OCI-LY3 (cell line): ENCODE data around the gene REEP1.

Experiments used
- H2AFZ ChIP-seq: fragments of 200-600, 300-600 bp; shearing (Covaris generic); 2 replicates; pipeline ENCODE4 v1.6.0; 2014; ENCODE audit warnings: antibody characterized with exemption, low read depth, low read length
- H3K27ac ChIP-seq: fragments of 200-600, 300-600 bp; sonication (generic); 2 replicates; pipeline ENCODE4 v1.5.1; 2014; ENCODE audit warnings: mild to moderate bottlenecking, low read length, moderate library complexity, mixed read lengths
- H3K27me3 ChIP-seq: fragments of 200-600, 300-600 bp; sonication (generic); 2 replicates; pipeline ENCODE4 v1.6.1; 2014; ENCODE audit warnings: low read depth, low read length, mixed read lengths
- H3K36me3 ChIP-seq: fragments of 200-600, 300-600 bp; sonication (generic); replicated peaks from 2 replicates; pipeline ENCODE3; 2014; ENCODE audit warnings: low read depth, low read length, mixed read lengths
- H3K4me1 ChIP-seq: fragments of 300-600, 200-600 bp; sonication (generic); 2 replicates; pipeline ENCODE4 v1.6.1; 2014; ENCODE audit warnings: low read length, mixed read lengths
- H3K4me2 ChIP-seq: fragments of 200-600, 300-600 bp; sonication (generic); 2 replicates; pipeline ENCODE4 v1.6.1; 2014; ENCODE audit warnings: low read length, mixed read lengths
- H3K4me3 ChIP-seq: fragments of 300-600, 200-600 bp; sonication (generic); 2 replicates; pipeline ENCODE4 v1.5.1; 2014; ENCODE audit warnings: antibody characterized with exemption, mild to moderate bottlenecking, low read length, moderate library complexity
- H3K79me2 ChIP-seq: fragments of 300-600, 200-600 bp; shearing (Covaris generic); 2 replicates; pipeline ENCODE4 v1.6.1; 2014; ENCODE audit warnings: mild to moderate bottlenecking, low read length, mixed read lengths
- H3K9ac ChIP-seq: fragments of 300-600, 200-600 bp; shearing (Covaris generic); 2 replicates; pipeline ENCODE4 v1.6.0; 2014; ENCODE audit warnings: mild to moderate bottlenecking, low read length, moderate library complexity
- H3K9me3 ChIP-seq: fragments of 200-600, 300-600 bp; shearing (Covaris generic); 2 replicates; pipeline ENCODE4 v1.6.1; 2014; ENCODE audit warnings: low read length, mixed read lengths; ENCODE audit not compliant: insufficient read depth
- H4K20me1 ChIP-seq: fragments of 200-600, 300-600 bp; sonication (generic); 2 replicates; pipeline ENCODE4 v1.6.1; 2016; ENCODE audit warnings: low read length, mixed read lengths; ENCODE audit not compliant: insufficient read depth
- EZH2phosphoT487 ChIP-seq: fragments of 200-600 bp; shearing (Covaris generic); IDR thresholded peaks from 2 replicates; pipeline ENCODE4 v1.6.1; 2018; ENCODE audit warnings: antibody characterized with exemption, mixed run types, low read depth
- TF ChIP-seq, protein P1 (sequence below): fragments of 200-600, 300-600 bp; sonication (generic); IDR thresholded peaks from 2 replicates; pipeline ENCODE4 v1.5.1; 2014; ENCODE audit warnings: antibody characterized with exemption, low read length, low read depth

The REEP1 gene

GRCh38 chr2:86227685-86228084 is 109.7 kb downstream of the REEP1 start:
- Histone ChIP-seq H2AFZ (no peak overlapping the region), H3K4me1 (peaks cover 32% of the 10 kb centered on the region), H3K9me3 (no peaks in the 10 kb centered on the region), H3K4me2 (no peak overlapping the region), H3K36me3 (no peaks in the 10 kb centered on the region), H4K20me1 (no peaks in the 10 kb centered on the region), H3K9ac (no peak overlapping the region), H3K27ac (no peak overlapping the region), H3K4me3 (no peak overlapping the region), H3K79me2 (no peaks in the 10 kb centered on the region), H3K27me3 (peaks cover 3% of the 10 kb centered on the region; the same call in 1 of the 2 replicates)
- no peak for TF ChIP-seq EZH2phosphoT487
- TF ChIP-seq, protein P1, sequence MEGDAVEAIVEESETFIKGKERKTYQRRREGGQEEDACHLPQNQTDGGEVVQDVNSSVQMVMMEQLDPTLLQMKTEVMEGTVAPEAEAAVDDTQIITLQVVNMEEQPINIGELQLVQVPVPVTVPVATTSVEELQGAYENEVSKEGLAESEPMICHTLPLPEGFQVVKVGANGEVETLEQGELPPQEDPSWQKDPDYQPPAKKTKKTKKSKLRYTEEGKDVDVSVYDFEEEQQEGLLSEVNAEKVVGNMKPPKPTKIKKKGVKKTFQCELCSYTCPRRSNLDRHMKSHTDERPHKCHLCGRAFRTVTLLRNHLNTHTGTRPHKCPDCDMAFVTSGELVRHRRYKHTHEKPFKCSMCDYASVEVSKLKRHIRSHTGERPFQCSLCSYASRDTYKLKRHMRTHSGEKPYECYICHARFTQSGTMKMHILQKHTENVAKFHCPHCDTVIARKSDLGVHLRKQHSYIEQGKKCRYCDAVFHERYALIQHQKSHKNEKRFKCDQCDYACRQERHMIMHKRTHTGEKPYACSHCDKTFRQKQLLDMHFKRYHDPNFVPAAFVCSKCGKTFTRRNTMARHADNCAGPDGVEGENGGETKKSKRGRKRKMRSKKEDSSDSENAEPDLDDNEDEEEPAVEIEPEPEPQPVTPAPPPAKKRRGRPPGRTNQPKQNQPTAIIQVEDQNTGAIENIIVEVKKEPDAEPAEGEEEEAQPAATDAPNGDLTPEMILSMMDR, result no peak

DNA sequence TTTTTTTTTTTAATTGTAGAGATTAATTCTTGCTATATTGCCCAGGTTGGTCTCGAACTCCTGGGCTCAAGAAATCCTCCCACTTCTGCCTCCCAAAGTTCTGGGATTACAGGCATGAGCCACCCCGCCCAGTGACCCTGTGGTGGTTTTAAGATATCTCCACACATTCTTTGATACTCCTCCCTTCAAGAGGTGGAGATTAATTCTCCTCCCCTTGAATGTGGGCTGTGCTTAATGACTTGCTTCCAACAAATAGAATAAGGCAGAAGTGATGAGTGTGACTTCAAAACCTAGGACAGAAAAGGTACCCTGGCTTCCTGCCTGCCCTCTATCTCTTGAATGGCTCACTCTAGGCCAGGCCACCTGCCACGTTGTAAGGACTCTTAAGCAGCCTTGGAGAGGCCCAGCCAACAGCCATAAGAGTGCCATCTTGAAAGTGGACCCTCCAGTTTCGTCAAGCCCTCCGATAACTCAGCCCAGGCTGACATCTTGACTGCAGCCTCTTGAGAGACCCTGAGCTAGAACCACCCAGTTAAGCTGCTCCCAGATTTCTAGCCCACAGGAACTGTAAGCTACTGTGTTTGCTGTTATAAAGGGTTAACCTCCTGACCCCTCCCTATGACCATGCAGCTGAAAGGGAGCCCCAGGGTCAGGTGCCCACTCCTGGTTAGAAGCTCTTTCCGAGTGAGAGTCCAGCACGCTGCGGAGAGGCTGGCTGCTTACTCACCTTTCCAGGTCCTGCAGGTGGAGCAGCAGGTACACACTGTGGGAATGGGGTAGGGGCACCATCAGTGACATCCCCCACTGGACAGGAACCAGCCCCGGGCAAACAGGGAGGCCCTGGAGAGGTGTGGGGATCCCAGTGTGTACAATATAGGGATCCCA is 110.5 kb downstream of the REEP1 start:
- H3K9me3 ChIP-seq, result no peaks in the 10 kb centered on the region
- no peaks in the 10 kb centered on the region for H3K79me2 ChIP-seq
- H4K20me1 ChIP-seq, result no peaks in the 10 kb centered on the region
- no peak overlapping the region for H3K9ac ChIP-seq
- H3K4me1 ChIP-seq, result peaks cover 32% of the 10 kb centered on the region
- no peak overlapping the region for H3K4me3 ChIP-seq
- no peak overlapping the region for H3K4me2 ChIP-seq
- no peak overlapping the region for H3K27ac ChIP-seq
- peaks cover 3% of the 10 kb centered on the region; the same call in 1 of the 2 replicates for H3K27me3 ChIP-seq
- no peak for TF ChIP-seq EZH2phosphoT487
- TF ChIP-seq, protein P1, result no peak
- no peak overlapping the region for H2AFZ ChIP-seq
- H3K36me3 ChIP-seq, result no peaks in the 10 kb centered on the region

DNA sequence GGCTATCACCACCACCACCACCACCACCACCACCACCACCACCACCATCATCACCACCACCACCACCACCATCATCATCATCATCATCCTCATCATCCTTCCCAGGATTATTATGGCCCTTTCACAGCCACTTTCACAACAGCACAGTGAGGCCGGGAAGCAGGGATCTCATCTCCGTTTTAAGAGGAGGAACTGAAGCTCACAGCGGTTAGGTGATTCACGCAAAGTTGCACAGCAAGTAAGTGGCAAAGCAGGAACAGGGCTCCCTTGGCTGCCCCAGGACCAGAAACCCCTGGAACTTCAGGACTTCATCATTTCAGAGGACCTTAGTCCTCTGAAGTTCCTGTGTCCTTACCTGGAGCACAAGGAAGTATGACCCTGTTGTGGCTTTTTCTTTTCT is 111.4 kb downstream of the REEP1 start:
- H3K27me3 ChIP-seq, result peaks cover 3% of the 10 kb centered on the region; the same call in 1 of the 2 replicates
- peak overlapping the region; percentile 44 for H3K4me2 ChIP-seq
- no peaks in the 10 kb centered on the region for H3K36me3 ChIP-seq
- no peak overlapping the region for H3K4me3 ChIP-seq
- H4K20me1 ChIP-seq, result no peaks in the 10 kb centered on the region
- H2AFZ ChIP-seq, result no peak overlapping the region
- no peaks in the 10 kb centered on the region for H3K79me2 ChIP-seq
- no peak overlapping the region for H3K27ac ChIP-seq
- TF ChIP-seq, protein P1, result no peak
- TF ChIP-seq EZH2phosphoT487, result no peak
- H3K9ac ChIP-seq, result no peak overlapping the region
- no peaks in the 10 kb centered on the region for H3K9me3 ChIP-seq
- H3K4me1 ChIP-seq, result peaks cover 32% of the 10 kb centered on the region

DNA sequence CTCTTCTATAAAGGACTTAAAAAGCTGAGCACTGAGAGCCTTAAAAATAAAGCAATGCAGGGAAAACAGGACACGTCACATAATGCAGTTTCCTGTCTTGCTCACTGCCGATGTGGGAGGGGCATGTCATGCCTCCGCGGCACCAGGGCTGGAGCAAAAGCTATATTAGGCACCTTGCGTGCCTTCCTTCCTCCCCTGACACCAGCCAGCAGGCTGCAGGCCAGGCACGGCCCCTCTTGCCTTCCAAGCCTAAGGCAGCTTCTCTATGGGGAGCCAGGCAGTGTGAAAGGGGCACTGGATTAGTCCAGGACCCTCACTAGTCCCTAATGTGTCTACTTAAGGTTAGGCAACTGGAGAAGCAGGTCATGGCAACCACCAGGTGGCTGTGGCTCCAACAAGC is 111.8 kb downstream of the REEP1 start:
- no peak overlapping the region for H3K27ac ChIP-seq
- TF ChIP-seq, protein P1, result peak; percentile 17; the same call in 1 of the 2 replicates
- TF ChIP-seq EZH2phosphoT487, result no peak
- H3K4me2 ChIP-seq, result peak overlapping the region; percentile 70
- H3K9ac ChIP-seq, result peak overlapping the region; percentile 29; the same call in 1 of the 2 replicates
- peak overlapping the region; percentile 50; the same call in 1 of the 2 replicates for H3K4me3 ChIP-seq
- H3K79me2 ChIP-seq, result no peaks in the 10 kb centered on the region
- H2AFZ ChIP-seq, result peak overlapping the region; percentile 72; the same call in 1 of the 2 replicates
- no peaks in the 10 kb centered on the region for H3K36me3 ChIP-seq
- no peaks in the 10 kb centered on the region for H4K20me1 ChIP-seq
- peaks cover 32% of the 10 kb centered on the region for H3K4me1 ChIP-seq
- H3K27me3 ChIP-seq, result peaks cover 3% of the 10 kb centered on the region; the same call in 1 of the 2 replicates
- H3K9me3 ChIP-seq, result no peaks in the 10 kb centered on the region
